T-helper 1 cell treated with Interleukin-12 subunit alpha and Interleukin-12 subunit beta and Interleukin-4 antibody, amounts not matched to agents 30 μg/mL and 1 μg/mL, for 36 hours (primary cell): Measurements from ENCODE around the gene HIPK3.

Source experiments
- H3K27ac Mint-ChIP-seq: one replicate; pipeline ENCODE4 v1.8.0; 2021; ENCODE audit warnings: mild to moderate bottlenecking, mixed read lengths
- H3K27me3 Mint-ChIP-seq: one replicate; pipeline ENCODE4 v1.8.0; 2021; ENCODE audit warnings: low read depth, mixed read lengths
- H3K36me3 Mint-ChIP-seq: one replicate; pipeline ENCODE4 v1.8.0; 2021; ENCODE audit warnings: low read depth, mixed read lengths
- H3K4me1 Mint-ChIP-seq: one replicate; pipeline ENCODE4 v1.8.0; 2021; ENCODE audit warnings: low read depth, mixed read lengths
- H3K4me3 Mint-ChIP-seq: one replicate; pipeline ENCODE4 v1.8.0; 2021; ENCODE audit warnings: mild to moderate bottlenecking, moderate library complexity, mixed read lengths
- H3K9me3 Mint-ChIP-seq: one replicate; pipeline ENCODE4 v1.8.0; 2021; ENCODE audit warnings: mixed read lengths

Gene HIPK3

GRCh38 chr11:33376331-33377310 lies 119.4 kb downstream of the HIPK3 start:
- Mint-ChIP-seq H3K27ac (no peak overlapping the region), H3K4me1 (no peaks in the 10 kb centered on the region), H3K9me3 (no peaks in the 10 kb centered on the region), H3K4me3 (no peak overlapping the region), H3K27me3 (peaks cover 54% of the 10 kb centered on the region), H3K36me3 (no peaks in the 10 kb centered on the region)

- Mint-ChIP-seq H3K4me3 (no peak overlapping the region), H3K4me1 (no peaks in the 10 kb centered on the region), H3K9me3 (no peaks in the 10 kb centered on the region), H3K27ac (no peak overlapping the region), H3K36me3 (no peaks in the 10 kb centered on the region), H3K27me3 (peaks cover 52% of the 10 kb centered on the region)
Measured at GRCh38 chr11:33377412-33378370, 120.5 kb downstream of the HIPK3 start.

- H3K27me3 Mint-ChIP-seq: peaks cover 31% of the 10 kb centered on the region
- no peaks in the 10 kb centered on the region for H3K36me3 Mint-ChIP-seq
- H3K4me1 Mint-ChIP-seq: no peaks in the 10 kb centered on the region
- no peaks in the 10 kb centered on the region for H3K9me3 Mint-ChIP-seq
- no peak overlapping the region for H3K27ac Mint-ChIP-seq
- no peak overlapping the region for H3K4me3 Mint-ChIP-seq
Measured at GRCh38 chr11:33379947-33380346, 122.8 kb downstream of the HIPK3 start.

- no peak overlapping the region for H3K4me3 Mint-ChIP-seq
- H3K27ac Mint-ChIP-seq: no peak overlapping the region
- H3K9me3 Mint-ChIP-seq: peaks cover 6% of the 10 kb centered on the region
- H3K4me1 Mint-ChIP-seq: no peaks in the 10 kb centered on the region
- H3K36me3 Mint-ChIP-seq: no peaks in the 10 kb centered on the region
- H3K27me3 Mint-ChIP-seq: peaks cover 10% of the 10 kb centered on the region
Measured at GRCh38 chr11:33383075-33383919, 126.1 kb downstream of the HIPK3 start.

GRCh38 chr11:33383920-33384209 lies 126.7 kb downstream of the HIPK3 start:
- H3K27me3 Mint-ChIP-seq: peaks cover 5% of the 10 kb centered on the region

GRCh38 chr11:33384220-33384619 lies 127.0 kb downstream of the HIPK3 start:
- Mint-ChIP-seq H3K27ac (no peak overlapping the region), H3K27me3 (peaks cover 3% of the 10 kb centered on the region), H3K4me1 (no peaks in the 10 kb centered on the region), H3K9me3 (peaks cover 6% of the 10 kb centered on the region), H3K4me3 (no peak overlapping the region), H3K36me3 (no peaks in the 10 kb centered on the region)

More at GRCh38 chr11:33383920-33384209, 126.7 kb downstream of the HIPK3 start:
- Mint-ChIP-seq H3K9me3 (peaks cover 6% of the 10 kb centered on the region), H3K27ac (no peak overlapping the region), H3K36me3 (no peaks in the 10 kb centered on the region), H3K4me1 (no peaks in the 10 kb centered on the region), H3K4me3 (no peak overlapping the region)

- H3K4me1 Mint-ChIP-seq: no peaks in the 10 kb centered on the region
- peaks cover 6% of the 10 kb centered on the region for H3K9me3 Mint-ChIP-seq
- peaks cover 3% of the 10 kb centered on the region for H3K27me3 Mint-ChIP-seq
- no peaks in the 10 kb centered on the region for H3K36me3 Mint-ChIP-seq
- no peak overlapping the region for H3K4me3 Mint-ChIP-seq
- no peak overlapping the region for H3K27ac Mint-ChIP-seq
Measured at GRCh38 chr11:33387581-33387980, 130.4 kb downstream of the HIPK3 start.

GRCh38 chr11:33387996-33388395 lies 130.8 kb downstream of the HIPK3 start:
- Mint-ChIP-seq H3K27me3 (peaks cover 8% of the 10 kb centered on the region), H3K9me3 (peaks cover 6% of the 10 kb centered on the region), H3K27ac (no peak overlapping the region), H3K4me3 (no peak overlapping the region), H3K36me3 (no peaks in the 10 kb centered on the region), H3K4me1 (no peaks in the 10 kb centered on the region)

- Mint-ChIP-seq H3K27me3 (peaks cover 13% of the 10 kb centered on the region), H3K9me3 (peaks cover 6% of the 10 kb centered on the region), H3K27ac (no peak overlapping the region), H3K4me1 (no peaks in the 10 kb centered on the region), H3K36me3 (no peaks in the 10 kb centered on the region), H3K4me3 (no peak overlapping the region)
Measured at GRCh38 chr11:33388793-33389525, 131.8 kb downstream of the HIPK3 start.

- Mint-ChIP-seq H3K36me3 (no peaks in the 10 kb centered on the region), H3K27ac (no peak overlapping the region)
Measured at GRCh38 chr11:33389635-33390034, 132.5 kb downstream of the HIPK3 start.

GRCh38 chr11:33390944-33391892 lies 134.0 kb downstream of the HIPK3 start:
- no peaks in the 10 kb centered on the region for H3K4me1 Mint-ChIP-seq
- no peak overlapping the region for H3K4me3 Mint-ChIP-seq
- no peaks in the 10 kb centered on the region for H3K9me3 Mint-ChIP-seq
- no peaks in the 10 kb centered on the region for H3K36me3 Mint-ChIP-seq
- peaks cover 15% of the 10 kb centered on the region for H3K27me3 Mint-ChIP-seq
- H3K27ac Mint-ChIP-seq: no peak overlapping the region

More at GRCh38 chr11:33389635-33390034, 132.5 kb downstream of the HIPK3 start:
- H3K4me3 Mint-ChIP-seq: no peak overlapping the region
- H3K27me3 Mint-ChIP-seq: peaks cover 13% of the 10 kb centered on the region
- no peaks in the 10 kb centered on the region for H3K4me1 Mint-ChIP-seq
- peaks cover 6% of the 10 kb centered on the region for H3K9me3 Mint-ChIP-seq

GRCh38 chr11:33391893-33392251 lies 134.7 kb downstream of the HIPK3 start:
- Mint-ChIP-seq H3K27ac (no peak overlapping the region), H3K27me3 (peaks cover 15% of the 10 kb centered on the region), H3K4me1 (no peaks in the 10 kb centered on the region), H3K9me3 (no peaks in the 10 kb centered on the region), H3K4me3 (no peak overlapping the region), H3K36me3 (no peaks in the 10 kb centered on the region)
